Measurements from ENCODE around the gene CIC.

- TF ChIP-seq, protein P1, sequence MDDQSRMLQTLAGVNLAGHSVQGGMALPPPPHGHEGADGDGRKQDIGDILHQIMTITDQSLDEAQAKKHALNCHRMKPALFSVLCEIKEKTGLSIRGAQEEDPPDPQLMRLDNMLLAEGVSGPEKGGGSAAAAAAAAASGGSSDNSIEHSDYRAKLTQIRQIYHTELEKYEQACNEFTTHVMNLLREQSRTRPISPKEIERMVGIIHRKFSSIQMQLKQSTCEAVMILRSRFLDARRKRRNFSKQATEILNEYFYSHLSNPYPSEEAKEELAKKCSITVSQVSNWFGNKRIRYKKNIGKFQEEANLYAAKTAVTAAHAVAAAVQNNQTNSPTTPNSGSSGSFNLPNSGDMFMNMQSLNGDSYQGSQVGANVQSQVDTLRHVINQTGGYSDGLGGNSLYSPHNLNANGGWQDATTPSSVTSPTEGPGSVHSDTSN (CRISPR knock-in tag; IDR thresholded peaks at IDR 0.05; ENCODE audit: borderline replicate concordance) = no peak
- TF ChIP-seq GATAD2A (CRISPR knock-in tag; IDR thresholded peaks at IDR 0.05) (no peak), ZKSCAN1 (IDR thresholded peaks at IDR 0.05; ENCODE audit: low read length) (no peak), REXO4 (CRISPR knock-in tag; IDR thresholded peaks at IDR 0.05; ENCODE audit: borderline replicate concordance) (no peak), PHF8 (CRISPR knock-in tag; IDR thresholded peaks at IDR 0.05) (no peak), TARDBP (CRISPR knock-in tag; IDR thresholded peaks at IDR 0.05) (no peak)
- TF ChIP-seq, protein P2, sequence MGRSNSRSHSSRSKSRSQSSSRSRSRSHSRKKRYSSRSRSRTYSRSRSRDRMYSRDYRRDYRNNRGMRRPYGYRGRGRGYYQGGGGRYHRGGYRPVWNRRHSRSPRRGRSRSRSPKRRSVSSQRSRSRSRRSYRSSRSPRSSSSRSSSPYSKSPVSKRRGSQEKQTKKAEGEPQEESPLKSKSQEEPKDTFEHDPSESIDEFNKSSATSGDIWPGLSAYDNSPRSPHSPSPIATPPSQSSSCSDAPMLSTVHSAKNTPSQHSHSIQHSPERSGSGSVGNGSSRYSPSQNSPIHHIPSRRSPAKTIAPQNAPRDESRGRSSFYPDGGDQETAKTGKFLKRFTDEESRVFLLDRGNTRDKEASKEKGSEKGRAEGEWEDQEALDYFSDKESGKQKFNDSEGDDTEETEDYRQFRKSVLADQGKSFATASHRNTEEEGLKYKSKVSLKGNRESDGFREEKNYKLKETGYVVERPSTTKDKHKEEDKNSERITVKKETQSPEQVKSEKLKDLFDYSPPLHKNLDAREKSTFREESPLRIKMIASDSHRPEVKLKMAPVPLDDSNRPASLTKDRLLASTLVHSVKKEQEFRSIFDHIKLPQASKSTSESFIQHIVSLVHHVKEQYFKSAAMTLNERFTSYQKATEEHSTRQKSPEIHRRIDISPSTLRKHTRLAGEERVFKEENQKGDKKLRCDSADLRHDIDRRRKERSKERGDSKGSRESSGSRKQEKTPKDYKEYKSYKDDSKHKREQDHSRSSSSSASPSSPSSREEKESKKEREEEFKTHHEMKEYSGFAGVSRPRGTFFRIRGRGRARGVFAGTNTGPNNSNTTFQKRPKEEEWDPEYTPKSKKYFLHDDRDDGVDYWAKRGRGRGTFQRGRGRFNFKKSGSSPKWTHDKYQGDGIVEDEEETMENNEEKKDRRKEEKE (IDR thresholded peaks at IDR 0.05) = no peak
These were observed 59.8 kb downstream of the CIC start for GRCh38 chr19:42328854-42329253.
